GM23338 (cell line): ENCODE data around the gene DAAM1. TPM values are rescaled to one million over a fixed set of nuclear protein-coding genes. Genes with fewer than 3 reads are reported as not detected.

ENCODE experiments used
- ATAC-seq: fragments of 200-7000 bp; cut with Tn5 transposase; 3 replicates; pipeline ENCODE4 v1.9.1; 2020
- DNase-seq: peaks from one replicate; pipeline ENCODE4 v3.0.0-alpha.2; 2015; ENCODE audit warnings: low spot score
- H2AFZ ChIP-seq: fragments of 200-600 bp; sonication (generic); 2 replicates; pipeline ENCODE4 v1.8.0; 2016; ENCODE audit warnings: antibody characterized with exemption, mild to moderate bottlenecking, moderate library complexity
- H3F3A ChIP-seq: fragments of 200-600 bp; sonication (generic); replicated peaks from 2 replicates; pipeline ENCODE4 v1.8.0; 2017; ENCODE audit warnings: antibody characterized with exemption, mixed run types, low read depth
- H3K27ac ChIP-seq: fragments of 200-600 bp; sonication (generic); 2 replicates; pipeline ENCODE4 v1.6.1; 2016; ENCODE audit warnings: low read depth
- H3K27me3 ChIP-seq: fragments of 200-600 bp; sonication (generic); 2 replicates; pipeline ENCODE4 v1.8.0; 2016; ENCODE audit warnings: mild to moderate bottlenecking, mixed run types, moderate library complexity; ENCODE audit not compliant: insufficient read depth
- H3K36me3 ChIP-seq: fragments of 200-600 bp; sonication (generic); 2 replicates; pipeline ENCODE4 v1.8.0; 2016; ENCODE audit warnings: mild to moderate bottlenecking; ENCODE audit not compliant: insufficient read depth
- H3K4me1 ChIP-seq: fragments of 200-600 bp; sonication (generic); 2 replicates; pipeline ENCODE4 v1.8.0; 2016; ENCODE audit warnings: mild to moderate bottlenecking, moderate library complexity; ENCODE audit not compliant: insufficient read depth
- H3K4me2 ChIP-seq: fragments of 200-600 bp; sonication (generic); 2 replicates; pipeline ENCODE4 v1.7.1; 2017; ENCODE audit warnings: mixed run types
- H3K4me3 ChIP-seq: fragments of 200-600 bp; sonication (generic); 2 replicates; pipeline ENCODE4 v1.6.1; 2016; ENCODE audit warnings: mixed run types
- H3K79me2 ChIP-seq: fragments of 200-600 bp; sonication (generic); replicated peaks from 2 replicates; pipeline ENCODE4 v1.8.0; 2017; ENCODE audit warnings: mild to moderate bottlenecking; ENCODE audit not compliant: insufficient read depth
- H3K9me2 ChIP-seq: fragments of 200-600 bp; sonication (generic); 2 replicates; pipeline ENCODE4 v1.8.0; 2017; ENCODE audit not compliant: insufficient read depth
- H4K20me1 ChIP-seq: fragments of 200-600 bp; sonication (generic); replicated peaks from 2 replicates; pipeline ENCODE4 v1.8.0; 2017; ENCODE audit warnings: mild to moderate bottlenecking; ENCODE audit not compliant: insufficient read depth
- H3K27ac Mint-ChIP-seq: 2 replicates; pipeline ENCODE4 v1.8.0; 2020; ENCODE audit warnings: inconsistent platforms, mild to moderate bottlenecking, moderate library complexity, mixed read lengths
- H3K27me3 Mint-ChIP-seq: 3 replicates; pipeline ENCODE4 v1.8.0; 2022; ENCODE audit warnings: low read depth, mild to moderate bottlenecking, moderate library complexity, mixed read lengths, inconsistent platforms; ENCODE audit not compliant: insufficient read depth, poor library complexity
- H3K36me3 Mint-ChIP-seq: 3 replicates; pipeline ENCODE4 v1.8.0; 2021; ENCODE audit warnings: low read depth, mild to moderate bottlenecking, inconsistent platforms, moderate library complexity, mixed read lengths
- H3K4me1 Mint-ChIP-seq: 3 replicates; pipeline ENCODE4 v1.8.0; 2020; ENCODE audit warnings: mild to moderate bottlenecking, inconsistent platforms, mixed read lengths
- H3K4me3 Mint-ChIP-seq: 3 replicates; pipeline ENCODE4 v1.8.0; 2021; ENCODE audit warnings: moderate library complexity, mild to moderate bottlenecking, inconsistent platforms, mixed read lengths
- H3K9me3 Mint-ChIP-seq: 3 replicates; pipeline ENCODE4 v1.8.0; 2020; ENCODE audit warnings: moderate library complexity, mild to moderate bottlenecking, inconsistent platforms, mixed read lengths
- polyA plus RNA-seq: library from polyadenylated mRNA; unstranded; fragments of >200 nt; fragmentation: Nextera tagmentation; extraction: Ambion mirVana; gene quantifications from 2 replicates; pipeline ENCODE4 v1.2.1, GENCODE V29; 2016
- total RNA-seq: library from RNA; depleted of rRNA; stranded (reverse); fragments of >200 nt; shearing (Covaris generic); gene quantifications from 2 replicates; pipeline ENCODE4 v1.2.3, GENCODE V29; 2014
- TF ChIP-seq, protein P1 (sequence below): fragments of 250-450 bp; sonication (Bioruptor Pico); IDR thresholded peaks from 2 replicates; pipeline ENCODE4 v1.5.0; 2020; ENCODE audit warnings: mild to moderate bottlenecking, moderate library complexity
- TF ChIP-seq, protein P2 (sequence below): IDR thresholded peaks from one replicate; pipeline ENCODE4 v1.6.1; 2018; ENCODE audit warnings: antibody characterized with exemption; ENCODE audit not compliant: unreplicated experiment

The DAAM1 gene
- total and polyA plus RNA-seq, 2 experiments from 2014 or later: 36.3 to 42.1 TPM

DNA sequence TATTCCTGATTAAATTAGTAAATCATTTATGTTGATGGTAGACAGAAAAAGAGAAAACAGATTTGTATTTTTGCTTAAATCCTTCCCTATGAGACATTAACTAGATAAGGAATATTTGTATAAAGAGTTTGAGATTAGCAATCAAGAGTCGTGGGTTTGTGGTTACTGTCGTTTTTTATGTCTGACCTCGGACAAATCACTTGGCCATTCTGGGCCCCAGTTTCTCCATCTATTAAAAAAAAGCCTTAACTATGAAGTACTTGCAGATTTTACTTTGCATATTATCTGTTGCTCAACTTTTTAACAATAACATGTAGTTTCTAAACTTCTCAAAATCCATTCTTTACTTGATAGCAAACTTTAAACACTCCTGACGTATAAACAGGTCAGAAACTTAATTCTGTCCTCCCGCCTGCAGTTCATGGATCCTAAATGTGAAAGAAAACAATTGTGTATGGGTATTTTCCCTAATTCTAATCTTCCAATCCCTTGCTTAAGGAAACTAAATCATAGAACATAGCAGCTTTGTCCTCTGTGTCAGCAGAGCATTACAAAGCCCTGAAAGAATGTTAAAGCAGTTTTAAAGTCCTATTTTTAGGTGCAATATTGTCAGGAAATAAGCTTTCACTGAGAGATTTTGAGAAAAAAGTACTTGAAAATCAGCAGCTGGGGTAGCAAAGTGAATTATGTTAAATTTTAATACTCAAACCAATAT lies 158.5 kb downstream of the DAAM1 start (continued):
- TF ChIP-seq, protein P1, sequence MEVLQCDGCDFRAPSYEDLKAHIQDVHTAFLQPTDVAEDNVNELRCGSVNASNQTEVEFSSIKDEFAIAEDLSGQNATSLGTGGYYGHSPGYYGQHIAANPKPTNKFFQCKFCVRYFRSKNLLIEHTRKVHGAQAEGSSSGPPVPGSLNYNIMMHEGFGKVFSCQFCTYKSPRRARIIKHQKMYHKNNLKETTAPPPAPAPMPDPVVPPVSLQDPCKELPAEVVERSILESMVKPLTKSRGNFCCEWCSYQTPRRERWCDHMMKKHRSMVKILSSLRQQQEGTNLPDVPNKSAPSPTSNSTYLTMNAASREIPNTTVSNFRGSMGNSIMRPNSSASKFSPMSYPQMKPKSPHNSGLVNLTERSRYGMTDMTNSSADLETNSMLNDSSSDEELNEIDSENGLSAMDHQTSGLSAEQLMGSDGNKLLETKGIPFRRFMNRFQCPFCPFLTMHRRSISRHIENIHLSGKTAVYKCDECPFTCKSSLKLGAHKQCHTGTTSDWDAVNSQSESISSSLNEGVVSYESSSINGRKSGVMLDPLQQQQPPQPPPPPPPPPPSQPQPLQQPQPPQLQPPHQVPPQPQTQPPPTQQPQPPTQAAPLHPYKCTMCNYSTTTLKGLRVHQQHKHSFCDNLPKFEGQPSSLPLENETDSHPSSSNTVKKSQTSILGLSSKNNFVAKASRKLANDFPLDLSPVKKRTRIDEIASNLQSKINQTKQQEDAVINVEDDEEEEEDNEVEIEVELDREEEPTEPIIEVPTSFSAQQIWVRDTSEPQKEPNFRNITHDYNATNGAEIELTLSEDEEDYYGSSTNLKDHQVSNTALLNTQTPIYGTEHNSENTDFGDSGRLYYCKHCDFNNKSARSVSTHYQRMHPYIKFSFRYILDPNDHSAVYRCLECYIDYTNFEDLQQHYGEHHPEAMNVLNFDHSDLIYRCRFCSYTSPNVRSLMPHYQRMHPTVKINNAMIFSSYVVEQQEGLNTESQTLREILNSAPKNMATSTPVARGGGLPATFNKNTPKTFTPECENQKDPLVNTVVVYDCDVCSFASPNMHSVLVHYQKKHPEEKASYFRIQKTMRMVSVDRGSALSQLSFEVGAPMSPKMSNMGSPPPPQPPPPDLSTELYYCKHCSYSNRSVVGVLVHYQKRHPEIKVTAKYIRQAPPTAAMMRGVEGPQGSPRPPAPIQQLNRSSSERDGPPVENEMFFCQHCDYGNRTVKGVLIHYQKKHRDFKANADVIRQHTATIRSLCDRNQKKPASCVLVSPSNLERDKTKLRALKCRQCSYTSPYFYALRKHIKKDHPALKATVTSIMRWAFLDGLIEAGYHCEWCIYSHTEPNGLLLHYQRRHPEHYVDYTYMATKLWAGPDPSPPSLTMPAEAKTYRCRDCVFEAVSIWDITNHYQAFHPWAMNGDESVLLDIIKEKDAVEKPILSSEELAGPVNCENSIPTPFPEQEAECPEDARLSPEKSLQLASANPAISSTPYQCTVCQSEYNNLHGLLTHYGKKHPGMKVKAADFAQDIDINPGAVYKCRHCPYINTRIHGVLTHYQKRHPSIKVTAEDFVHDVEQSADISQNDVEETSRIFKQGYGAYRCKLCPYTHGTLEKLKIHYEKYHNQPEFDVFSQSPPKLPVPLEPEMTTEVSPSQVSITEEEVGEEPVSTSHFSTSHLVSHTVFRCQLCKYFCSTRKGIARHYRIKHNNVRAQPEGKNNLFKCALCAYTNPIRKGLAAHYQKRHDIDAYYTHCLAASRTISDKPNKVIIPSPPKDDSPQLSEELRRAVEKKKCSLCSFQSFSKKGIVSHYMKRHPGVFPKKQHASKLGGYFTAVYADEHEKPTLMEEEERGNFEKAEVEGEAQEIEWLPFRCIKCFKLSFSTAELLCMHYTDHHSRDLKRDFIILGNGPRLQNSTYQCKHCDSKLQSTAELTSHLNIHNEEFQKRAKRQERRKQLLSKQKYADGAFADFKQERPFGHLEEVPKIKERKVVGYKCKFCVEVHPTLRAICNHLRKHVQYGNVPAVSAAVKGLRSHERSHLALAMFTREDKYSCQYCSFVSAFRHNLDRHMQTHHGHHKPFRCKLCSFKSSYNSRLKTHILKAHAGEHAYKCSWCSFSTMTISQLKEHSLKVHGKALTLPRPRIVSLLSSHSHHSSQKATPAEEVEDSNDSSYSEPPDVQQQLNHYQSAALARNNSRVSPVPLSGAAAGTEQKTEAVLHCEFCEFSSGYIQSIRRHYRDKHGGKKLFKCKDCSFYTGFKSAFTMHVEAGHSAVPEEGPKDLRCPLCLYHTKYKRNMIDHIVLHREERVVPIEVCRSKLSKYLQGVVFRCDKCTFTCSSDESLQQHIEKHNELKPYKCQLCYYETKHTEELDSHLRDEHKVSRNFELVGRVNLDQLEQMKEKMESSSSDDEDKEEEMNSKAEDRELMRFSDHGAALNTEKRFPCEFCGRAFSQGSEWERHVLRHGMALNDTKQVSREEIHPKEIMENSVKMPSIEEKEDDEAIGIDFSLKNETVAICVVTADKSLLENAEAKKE (CRISPR knock-in tag): no peak

DNA sequence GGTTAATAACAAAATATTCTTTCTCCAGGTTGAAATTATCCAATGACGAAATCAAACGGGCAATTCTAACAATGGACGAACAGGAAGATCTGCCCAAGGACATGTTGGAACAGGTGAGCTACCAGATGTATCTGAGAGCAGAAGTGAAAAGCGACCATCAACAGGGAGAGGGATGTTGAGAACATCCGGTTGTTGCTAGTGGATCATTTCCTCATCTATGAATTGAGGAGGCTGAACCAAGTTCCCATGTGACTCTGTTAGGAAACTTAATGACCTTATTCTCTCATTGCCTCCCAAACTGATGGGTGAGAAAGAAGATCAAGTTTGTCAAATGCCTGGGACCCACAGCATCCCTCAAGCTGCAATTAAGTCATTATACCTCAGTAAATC lies 159.0 kb downstream of the DAAM1 start:
- DNase-seq (no peak), ATAC-seq (no peak)
- H4K20me1 ChIP-seq: no peaks in the 10 kb centered on the region
- no peak overlapping the region for H3K4me3 ChIP-seq
- H2AFZ ChIP-seq: no peak overlapping the region
- Mint-ChIP-seq H3K4me3 (no peak overlapping the region), H3K4me1 (peaks cover 27% of the 10 kb centered on the region), H3K27me3 (peaks cover 5% of the 10 kb centered on the region), H3K36me3 (peaks cover 4% of the 10 kb centered on the region; the same call in 1 of the 3 replicates), H3K27ac (no peak overlapping the region), H3K9me3 (no peaks in the 10 kb centered on the region)
- no peak overlapping the region for H3K4me2 ChIP-seq
- H3K27ac ChIP-seq: no peak overlapping the region
- no peaks in the 10 kb centered on the region; the same call in 1 of the 2 replicates for H3K36me3 ChIP-seq
- H3K27me3 ChIP-seq: no peaks in the 10 kb centered on the region
- no peaks in the 10 kb centered on the region for H3K79me2 ChIP-seq
- H3K9me2 ChIP-seq: no peaks in the 10 kb centered on the region; the same call in 1 of the 2 replicates
- H3K4me1 ChIP-seq: peaks cover 25% of the 10 kb centered on the region
- TF ChIP-seq, protein P2, sequence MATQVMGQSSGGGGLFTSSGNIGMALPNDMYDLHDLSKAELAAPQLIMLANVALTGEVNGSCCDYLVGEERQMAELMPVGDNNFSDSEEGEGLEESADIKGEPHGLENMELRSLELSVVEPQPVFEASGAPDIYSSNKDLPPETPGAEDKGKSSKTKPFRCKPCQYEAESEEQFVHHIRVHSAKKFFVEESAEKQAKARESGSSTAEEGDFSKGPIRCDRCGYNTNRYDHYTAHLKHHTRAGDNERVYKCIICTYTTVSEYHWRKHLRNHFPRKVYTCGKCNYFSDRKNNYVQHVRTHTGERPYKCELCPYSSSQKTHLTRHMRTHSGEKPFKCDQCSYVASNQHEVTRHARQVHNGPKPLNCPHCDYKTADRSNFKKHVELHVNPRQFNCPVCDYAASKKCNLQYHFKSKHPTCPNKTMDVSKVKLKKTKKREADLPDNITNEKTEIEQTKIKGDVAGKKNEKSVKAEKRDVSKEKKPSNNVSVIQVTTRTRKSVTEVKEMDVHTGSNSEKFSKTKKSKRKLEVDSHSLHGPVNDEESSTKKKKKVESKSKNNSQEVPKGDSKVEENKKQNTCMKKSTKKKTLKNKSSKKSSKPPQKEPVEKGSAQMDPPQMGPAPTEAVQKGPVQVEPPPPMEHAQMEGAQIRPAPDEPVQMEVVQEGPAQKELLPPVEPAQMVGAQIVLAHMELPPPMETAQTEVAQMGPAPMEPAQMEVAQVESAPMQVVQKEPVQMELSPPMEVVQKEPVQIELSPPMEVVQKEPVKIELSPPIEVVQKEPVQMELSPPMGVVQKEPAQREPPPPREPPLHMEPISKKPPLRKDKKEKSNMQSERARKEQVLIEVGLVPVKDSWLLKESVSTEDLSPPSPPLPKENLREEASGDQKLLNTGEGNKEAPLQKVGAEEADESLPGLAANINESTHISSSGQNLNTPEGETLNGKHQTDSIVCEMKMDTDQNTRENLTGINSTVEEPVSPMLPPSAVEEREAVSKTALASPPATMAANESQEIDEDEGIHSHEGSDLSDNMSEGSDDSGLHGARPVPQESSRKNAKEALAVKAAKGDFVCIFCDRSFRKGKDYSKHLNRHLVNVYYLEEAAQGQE: no peak
- H3F3A ChIP-seq: no peaks in the 10 kb centered on the region
